Esophagus muscularis mucosa (tissue), 4 donors: ENCODE results near the gene BUB1B. TPM values are rescaled to one million over a fixed set of nuclear protein-coding genes. Genes with fewer than 3 reads are reported as not detected.

ENCODE experiments used
- DNase-seq: peaks from one replicate; pipeline ENCODE4 v3.0.0-alpha.2; 2017; ENCODE audit errors: extremely low spot score
- H3K27ac ChIP-seq, 4 donors: fragments of 200-600 bp; sonication (generic); replicated peaks in 1 of 4; 1 replicate in 3 of 4; 2 replicates in 1 of 4; pipeline ENCODE4 v1.5.1; 2016 to 2019; ENCODE audit warnings: mild to moderate bottlenecking in 1 of 4
- H3K27me3 ChIP-seq, 4 donors: fragments of 200-600 bp; sonication (generic); one replicate each; pipeline versions ENCODE4 v1.5.1 to v1.6.0; 2016 to 2019
- H3K36me3 ChIP-seq, 4 donors: fragments of 200-600 bp; sonication (generic); one replicate each; pipeline ENCODE4 v1.5.1; 2016 to 2019
- H3K4me1 ChIP-seq, 4 donors: fragments of 200-600 bp; sonication (generic); one replicate each; pipeline ENCODE4 v1.5.1; 2016 to 2019
- H3K4me3 ChIP-seq, 4 donors: fragments of 200-600 bp; sonication (generic); 1 replicate in 2 of 4; 2 replicates in 2 of 4; pipeline ENCODE4 v1.5.1; 2016 to 2019; ENCODE audit warnings: mild to moderate bottlenecking in 4 of 4, moderate library complexity in 1 of 4
- H3K9me3 ChIP-seq, 4 donors: fragments of 200-600 bp; sonication (generic); 1 replicate in 3 of 4; 2 replicates in 1 of 4; pipeline ENCODE4 v1.5.1; 2016 to 2019
- CTCF ChIP-seq, 3 experiments: fragments of 200-600 bp in 2 of 3; fragments of 450-650 bp in 1 of 3; sonication (generic) in 2 of 3; IDR thresholded peaks; one replicate each; pipeline ENCODE4 v1.5.1; 2017 to 2019; ENCODE audit warnings: antibody characterized with exemption in 3 of 3, mild to moderate bottlenecking in 2 of 3, moderate library complexity in 1 of 3
- EP300 ChIP-seq: sonication (generic); formaldehyde crosslinking; IDR thresholded peaks from one replicate; pipeline ENCODE4 v1.6.1; 2017; ENCODE audit warnings: antibody characterized with exemption
- POLR2A ChIP-seq: fragments of 450-650 bp; IDR thresholded peaks from one replicate; pipeline ENCODE4 v1.6.1; 2017; ENCODE audit warnings: antibody characterized with exemption, moderate library complexity, mild to moderate bottlenecking, low read depth
- POLR2AphosphoS5 ChIP-seq, 2 donors: sonication (generic); formaldehyde crosslinking; IDR thresholded peaks; one replicate each; pipeline ENCODE4 v1.6.1; 2017; ENCODE audit warnings: antibody characterized with exemption in 2 of 2
- WGBS: methylation state at CpG from one replicate; pipeline ENCODE4 v1.1.5; 2018; 5-methylcytosine and 5-hydroxymethylcytosine counted together
- intact Hi-C: fragments of 100-400 bp; cut with DNase I; formaldehyde crosslinking; loops from one replicate; pipeline ENCODE4 v1.15.1; 2023
- total RNA-seq, 4 donors: library from RNA; depleted of rRNA; stranded (reverse); fragments of >200 nt; gene quantifications; one replicate each; pipeline versions ENCODE4 v1.1.0 to v1.2.1, GENCODE V29; 2016

BUB1B gene
- total RNA-seq, 4 donors from 2014 or later: 0.06 to 1.3 (median 0.17) TPM; not detected in 1

GRCh38 chr15:40263024-40263754, 102.3 kb downstream of the BUB1B start:
- intact Hi-C loops: no loop called here
- Histone ChIP-seq H3K4me3 (no peak overlapping the region), H3K27ac (peak overlapping the region in 1 of 4 donors; percentile 66), H3K27me3 (peaks cover 0 to 9% (median 0%) of the 10 kb centered on the region in 4 donors), H3K4me1 (peaks cover 0 to 30% (median 0%) of the 10 kb centered on the region in 4 donors), H3K36me3 (no peaks in the 10 kb centered on the region), H3K9me3 (no peaks in the 10 kb centered on the region)
- WGBS: 38% methylated on average over 12 of the region's 12 CpGs
- peak in 1 of 2 donors; percentile 61 for TF ChIP-seq POLR2AphosphoS5 (IDR thresholded peaks at IDR 0.05)
- no peak for TF ChIP-seq EP300
- no peak for TF ChIP-seq CTCF (IDR thresholded peaks at IDR 0.05)
- no peak for DNase-seq

GRCh38 chr15:40264321-40265153, 103.7 kb downstream of the BUB1B start:
- H3K36me3 ChIP-seq: no peaks in the 10 kb centered on the region
- intact Hi-C loops: no loop called here
- H3K27ac ChIP-seq: no peak overlapping the region
- WGBS: 77% methylated on average over 15 of the region's 16 CpGs
- H3K27me3 ChIP-seq: no peaks in the 10 kb centered on the region
- peaks cover 0 to 30% (median 0%) of the 10 kb centered on the region in 4 donors for H3K4me1 ChIP-seq
- H3K9me3 ChIP-seq: no peaks in the 10 kb centered on the region
- DNase-seq: no peak
- no peak overlapping the region for H3K4me3 ChIP-seq
- TF ChIP-seq EP300 (no peak), POLR2A (no peak), CTCF (IDR thresholded peaks at IDR 0.05) (no peak), POLR2AphosphoS5 (IDR thresholded peaks at IDR 0.05) (no peak)

GRCh38 chr15:40265355-40265754, 104.5 kb downstream of the BUB1B start:
- no peak overlapping the region for H3K27ac ChIP-seq
- intact Hi-C loops: no loop called here
- DNase-seq: no peak
- no peaks in the 10 kb centered on the region for H3K27me3 ChIP-seq
- TF ChIP-seq CTCF (IDR thresholded peaks at IDR 0.05): no peak
- no peak for TF ChIP-seq EP300
- TF ChIP-seq POLR2A: no peak
- TF ChIP-seq POLR2AphosphoS5 (IDR thresholded peaks at IDR 0.05): no peak
- peaks cover 0 to 30% (median 0%) of the 10 kb centered on the region in 4 donors for H3K4me1 ChIP-seq
- no peaks in the 10 kb centered on the region for H3K36me3 ChIP-seq
- WGBS: 66% methylated on average over 3 of the region's 10 CpGs
- H3K4me3 ChIP-seq: no peak overlapping the region
- no peaks in the 10 kb centered on the region for H3K9me3 ChIP-seq

GRCh38 chr15:40265875-40266274, 105.0 kb downstream of the BUB1B start:
- Histone ChIP-seq H3K27ac (peak overlapping the region in 1 of 4 donors; percentile 0), H3K36me3 (no peaks in the 10 kb centered on the region), H3K9me3 (no peaks in the 10 kb centered on the region), H3K27me3 (no peaks in the 10 kb centered on the region), H3K4me3 (no peak overlapping the region), H3K4me1 (peaks cover 0 to 30% (median 0%) of the 10 kb centered on the region in 4 donors)
- WGBS: 40% methylated on average over 2 of the region's 20 CpGs
- TF ChIP-seq CTCF (IDR thresholded peaks at IDR 0.05): no peak
- TF ChIP-seq POLR2A: no peak
- no peak for DNase-seq
- intact Hi-C loops: no loop called here
